Uterus (tissue), 4 donors: ENCODE measurements around the gene DYNC2H1. TPM values are rescaled to one million over a fixed set of nuclear protein-coding genes. Genes with fewer than 3 reads are reported as not detected.

Source experiments
- DNase-seq, 2 donors: peaks; one replicate each; pipeline ENCODE4 v3.0.0-alpha.2; 2019 to 2020
- H3K27ac ChIP-seq, 2 donors: fragments of 200-600 bp; sonication (generic); 1 replicate in 1 of 2; 2 replicates in 1 of 2; pipeline ENCODE4 v1.5.1; 2016 to 2018
- H3K27me3 ChIP-seq, 2 donors: fragments of 200-600 bp; sonication (generic); one replicate each; pipeline ENCODE4 v1.5.1; 2018 to 2019; ENCODE audit warnings: control low read depth in 1 of 2
- H3K36me3 ChIP-seq, 2 donors: fragments of 200-600 bp; sonication (generic); one replicate each; pipeline ENCODE4 v1.5.1; 2019; ENCODE audit warnings: control low read depth in 1 of 2
- H3K4me1 ChIP-seq, 2 donors: fragments of 200-600 bp; sonication (generic); one replicate each; pipeline ENCODE4 v1.5.1; 2018 to 2019; ENCODE audit warnings: control low read depth in 1 of 2
- H3K4me3 ChIP-seq, 2 donors: fragments of 200-600 bp; sonication (generic); 1 replicate in 1 of 2; 2 replicates in 1 of 2; pipeline ENCODE4 v1.5.1; 2018 to 2019; ENCODE audit warnings: mild to moderate bottlenecking in 1 of 2
- H3K9me3 ChIP-seq, 2 donors: fragments of 200-600 bp; sonication (generic); one replicate each; pipeline ENCODE4 v1.5.1; 2019; ENCODE audit warnings: control low read depth in 1 of 2
- POLR2A ChIP-seq, 2 donors: fragments of 450-650 bp; IDR thresholded peaks; one replicate each; pipeline ENCODE4 v1.6.1; 2016; ENCODE audit warnings: antibody characterized with exemption in 2 of 2, mild to moderate bottlenecking in 1 of 2, moderate library complexity in 1 of 2
- intact Hi-C: fragments of 100-400 bp; cut with DNase I; formaldehyde crosslinking; loops from one replicate; pipeline ENCODE4 v1.15.1; 2023; ENCODE audit warnings: low total_unique reads
- total RNA-seq, 4 donors: library from RNA; depleted of rRNA in 3 of 4; stranded (reverse); fragments of >200 nt in 3 of 4; gene quantifications; one replicate each; pipeline versions ENCODE4 v1.1.0 to v1.2.4, GENCODE V29; 2014 to 2023
- TF ChIP-seq, protein P1 (sequence below), 4 experiments: fragments of 200-600 bp in 2 of 4; fragments of 450-650 bp in 2 of 4; sonication (generic) in 2 of 4; IDR thresholded peaks; one replicate each; pipeline ENCODE4 v1.5.1; 2016 to 2019; ENCODE audit warnings: antibody characterized with exemption in 4 of 4, mild to moderate bottlenecking in 2 of 4, moderate library complexity in 1 of 4
- donor health status: DM: yes; HTN: yes; CAD: no.

DYNC2H1 gene
- total RNA-seq, 4 donors from 2014 or later = 24.8 to 96.1 (median 53.5) TPM

DNA sequence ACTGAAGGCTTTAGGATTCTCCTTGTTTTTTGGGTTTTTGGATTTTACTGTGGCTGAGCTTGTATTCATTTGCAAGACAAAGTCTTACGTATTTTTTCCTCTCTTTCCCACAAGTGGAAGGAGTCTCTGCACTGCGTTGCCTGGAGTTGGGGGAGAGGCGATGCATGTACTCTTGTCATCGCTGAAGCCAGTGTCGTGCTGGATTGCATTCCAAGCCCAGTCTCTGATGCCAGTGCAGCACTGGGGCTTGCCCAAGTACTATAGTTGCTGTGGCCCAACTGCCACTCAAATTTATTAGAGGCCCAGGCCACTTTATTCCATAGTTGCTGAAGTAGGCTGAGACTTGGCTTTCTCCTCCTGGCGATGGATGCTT lies 230.2 kb downstream of the DYNC2H1 start:
- no peak for TF ChIP-seq POLR2A (IDR thresholded peaks at IDR 0.05)
- TF ChIP-seq, protein P1, sequence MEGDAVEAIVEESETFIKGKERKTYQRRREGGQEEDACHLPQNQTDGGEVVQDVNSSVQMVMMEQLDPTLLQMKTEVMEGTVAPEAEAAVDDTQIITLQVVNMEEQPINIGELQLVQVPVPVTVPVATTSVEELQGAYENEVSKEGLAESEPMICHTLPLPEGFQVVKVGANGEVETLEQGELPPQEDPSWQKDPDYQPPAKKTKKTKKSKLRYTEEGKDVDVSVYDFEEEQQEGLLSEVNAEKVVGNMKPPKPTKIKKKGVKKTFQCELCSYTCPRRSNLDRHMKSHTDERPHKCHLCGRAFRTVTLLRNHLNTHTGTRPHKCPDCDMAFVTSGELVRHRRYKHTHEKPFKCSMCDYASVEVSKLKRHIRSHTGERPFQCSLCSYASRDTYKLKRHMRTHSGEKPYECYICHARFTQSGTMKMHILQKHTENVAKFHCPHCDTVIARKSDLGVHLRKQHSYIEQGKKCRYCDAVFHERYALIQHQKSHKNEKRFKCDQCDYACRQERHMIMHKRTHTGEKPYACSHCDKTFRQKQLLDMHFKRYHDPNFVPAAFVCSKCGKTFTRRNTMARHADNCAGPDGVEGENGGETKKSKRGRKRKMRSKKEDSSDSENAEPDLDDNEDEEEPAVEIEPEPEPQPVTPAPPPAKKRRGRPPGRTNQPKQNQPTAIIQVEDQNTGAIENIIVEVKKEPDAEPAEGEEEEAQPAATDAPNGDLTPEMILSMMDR (IDR thresholded peaks at IDR 0.05) = no peak
- no peaks in the 10 kb centered on the region for H3K4me1 ChIP-seq
- H3K9me3 ChIP-seq = no peaks in the 10 kb centered on the region
- intact Hi-C loops = no loop called here
- no peak overlapping the region for H3K27ac ChIP-seq
- no peak overlapping the region for H3K4me3 ChIP-seq
- no peaks in the 10 kb centered on the region for H3K27me3 ChIP-seq
- no peaks in the 10 kb centered on the region for H3K36me3 ChIP-seq
- DNase-seq = no peak

DNA sequence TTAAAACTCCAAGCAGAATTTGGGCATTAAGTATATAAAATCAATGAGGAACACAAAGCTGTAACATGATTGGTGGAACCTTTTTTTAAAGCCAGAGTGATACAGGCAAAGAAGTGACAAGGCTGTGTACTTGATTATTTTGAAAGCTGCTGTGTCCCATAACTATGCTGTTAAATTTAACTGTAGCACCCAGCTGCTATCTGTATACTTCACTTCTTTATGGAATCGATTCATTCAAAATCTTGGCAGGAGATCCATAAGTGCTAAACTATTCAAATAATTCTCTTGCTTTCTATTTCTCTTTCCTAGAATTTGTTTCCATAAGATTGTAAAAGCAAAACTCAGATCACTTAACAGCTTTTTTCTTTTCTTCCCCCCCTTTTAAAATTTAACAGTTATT lies 231.7 kb downstream of the DYNC2H1 start:
- Histone ChIP-seq H3K4me1 (no peaks in the 10 kb centered on the region), H3K4me3 (no peak overlapping the region), H3K27ac (no peak overlapping the region), H3K9me3 (no peaks in the 10 kb centered on the region), H3K27me3 (no peaks in the 10 kb centered on the region), H3K36me3 (no peaks in the 10 kb centered on the region)
- intact Hi-C loops = no loop called here
- TF ChIP-seq POLR2A (IDR thresholded peaks at IDR 0.05) = no peak
- TF ChIP-seq, protein P1 (IDR thresholded peaks at IDR 0.05) = no peak
- DNase-seq = no peak

DNA sequence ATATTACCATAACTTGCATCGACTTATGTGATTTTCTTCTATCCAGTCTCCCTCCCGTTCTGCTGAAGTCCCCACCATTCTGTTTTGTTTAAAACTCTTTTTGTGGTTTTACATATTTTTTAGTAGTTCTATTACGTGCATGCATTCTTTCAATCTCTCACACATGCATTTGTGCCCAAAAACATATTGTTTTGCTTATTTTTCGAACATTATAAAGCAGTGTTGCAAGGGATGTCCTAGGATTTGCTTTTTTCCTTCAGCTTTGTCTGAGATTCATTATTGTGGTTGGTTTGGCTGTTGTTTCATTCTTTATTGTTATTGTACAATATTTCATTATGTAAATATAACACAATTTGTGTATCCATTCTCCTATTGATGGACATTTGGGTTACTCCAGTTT lies 235.7 kb downstream of the DYNC2H1 start:
- no peaks in the 10 kb centered on the region for H3K4me1 ChIP-seq
- H3K27me3 ChIP-seq = no peaks in the 10 kb centered on the region
- TF ChIP-seq, protein P1 (IDR thresholded peaks at IDR 0.05) = no peak
- TF ChIP-seq POLR2A (IDR thresholded peaks at IDR 0.05) = no peak
- no peak overlapping the region for H3K27ac ChIP-seq
- H3K4me3 ChIP-seq = no peak overlapping the region
- no peaks in the 10 kb centered on the region for H3K36me3 ChIP-seq
- H3K9me3 ChIP-seq = no peaks in the 10 kb centered on the region
- DNase-seq = no peak
- intact Hi-C loops = no loop called here

DNA sequence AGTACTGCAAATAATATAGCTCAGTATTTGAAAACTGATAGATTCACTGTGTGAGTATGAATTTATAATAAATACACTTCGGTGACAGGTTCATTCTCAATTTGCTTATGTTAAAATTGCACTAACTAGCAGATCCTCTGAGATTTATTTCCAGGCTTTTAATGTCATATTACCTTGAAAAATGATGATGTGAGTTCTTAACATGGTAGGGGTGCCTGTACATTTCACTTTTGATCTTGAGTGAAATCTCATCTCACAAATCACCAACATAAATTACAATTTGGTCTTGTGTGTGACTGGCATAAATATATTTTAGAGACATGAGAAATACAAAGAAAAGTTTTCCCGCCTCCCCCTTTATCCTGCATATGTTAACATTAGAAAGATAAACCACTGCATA lies 240.4 kb downstream of the DYNC2H1 start:
- no peak overlapping the region for H3K4me3 ChIP-seq
- no peak for DNase-seq
- no peak overlapping the region for H3K27ac ChIP-seq
- H3K4me1 ChIP-seq = no peaks in the 10 kb centered on the region
- H3K9me3 ChIP-seq = no peaks in the 10 kb centered on the region
- intact Hi-C loops = no loop called here
- H3K36me3 ChIP-seq = no peaks in the 10 kb centered on the region
- TF ChIP-seq, protein P1 (IDR thresholded peaks at IDR 0.05) = no peak
- no peak for TF ChIP-seq POLR2A (IDR thresholded peaks at IDR 0.05)
- no peaks in the 10 kb centered on the region for H3K27me3 ChIP-seq

DNA sequence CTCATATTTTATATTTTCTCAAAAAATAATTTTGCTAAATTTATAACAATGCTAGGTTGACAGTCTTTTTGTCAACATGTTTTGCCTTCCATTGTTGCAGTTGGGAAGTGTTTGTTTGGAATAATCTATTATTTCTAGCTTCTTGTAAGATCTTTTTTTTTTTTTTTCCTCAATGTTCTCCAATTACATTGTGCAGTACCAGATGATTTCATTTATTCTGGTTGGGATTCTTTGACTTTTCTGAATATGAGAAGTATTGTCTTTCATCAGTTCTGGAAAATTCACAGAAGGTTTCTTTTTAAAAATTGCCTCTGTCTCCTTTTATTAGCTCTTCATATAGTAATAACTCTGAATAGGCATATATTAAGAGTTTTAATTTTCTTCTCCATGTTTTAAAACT lies 245.4 kb downstream of the DYNC2H1 start:
- TF ChIP-seq, protein P1 (IDR thresholded peaks at IDR 0.05) = no peak
- no peak for TF ChIP-seq POLR2A (IDR thresholded peaks at IDR 0.05)
- no peaks in the 10 kb centered on the region for H3K27me3 ChIP-seq
- intact Hi-C loops = no loop called here
- H3K36me3 ChIP-seq = no peaks in the 10 kb centered on the region
- no peaks in the 10 kb centered on the region for H3K9me3 ChIP-seq
- no peaks in the 10 kb centered on the region for H3K4me1 ChIP-seq
- DNase-seq = no peak
- H3K4me3 ChIP-seq = no peak overlapping the region
- no peak overlapping the region for H3K27ac ChIP-seq
